OCI-LY7 (cell line): ENCODE data around the gene FOXD2. TPM values are rescaled to one million over a fixed set of nuclear protein-coding genes. Genes with fewer than 3 reads are reported as not detected.
A peak's percentile ranks its signal among the peaks of the same experiment; 100 is the strongest.

Experiments
- BruUV-seq: library from RNA; stranded (reverse); fragments of 400-500 nt; replicated peaks from 2 replicates; lab custom pipeline; 2021; lab: Mats Ljungman, UMichigan
- CTCF ChIA-PET: fragments of 300-600 bp; sonication (Branson Sonifier 250); formaldehyde crosslinking; loops from one replicate; lab custom pipeline; 2022; ENCODE audit warnings: antibody characterized with exemption; ENCODE audit not compliant: unreplicated experiment; lab: Charles Lee
- POLR2A ChIA-PET: fragments of 300-600 bp; sonication (Branson Sonifier 250); formaldehyde crosslinking; loops from one replicate; lab custom pipeline; 2022; ENCODE audit warnings: antibody characterized with exemption; lab: Charles Lee
- DNase-seq: peaks from one replicate; pipeline ENCODE4 v3.0.0-alpha.2; 2015; ENCODE audit warnings: low spot score
- H2AFZ ChIP-seq: fragments of 200-600 bp; sonication (generic), shearing (Covaris generic); 2 replicates; pipeline ENCODE4 v1.6.1; 2014; ENCODE audit warnings: mild to moderate bottlenecking, antibody characterized with exemption, low read length, moderate library complexity
- H3K27ac ChIP-seq: fragments of 200-600 bp; sonication (generic); 2 replicates; pipeline ENCODE4 v1.5.1; 2014; ENCODE audit warnings: mixed run types, low read depth, mild to moderate bottlenecking, moderate library complexity, low read length, inconsistent platforms; ENCODE audit not compliant: poor library complexity, severe bottlenecking
- H3K36me3 ChIP-seq: fragments of 200-600 bp; sonication (generic); 2 replicates; pipeline ENCODE4 v1.6.1; 2014; ENCODE audit warnings: mild to moderate bottlenecking, antibody characterized with exemption, low read length, moderate library complexity, mixed read lengths; ENCODE audit not compliant: insufficient read depth
- H3K4me1 ChIP-seq: fragments of 200-600 bp; sonication (generic); 2 replicates; pipeline ENCODE4 v1.5.1; 2014; ENCODE audit warnings: mild to moderate bottlenecking, low read length; ENCODE audit not compliant: insufficient read depth, poor library complexity, severe bottlenecking
- H3K4me2 ChIP-seq: fragments of 200-600 bp; sonication (generic); 2 replicates; pipeline ENCODE4 v1.6.1; 2014; ENCODE audit warnings: mild to moderate bottlenecking, low read length
- H3K4me3 ChIP-seq: fragments of 200-600 bp; sonication (generic); 2 replicates; pipeline ENCODE4 v1.5.1; 2014; ENCODE audit warnings: mild to moderate bottlenecking, low read depth, low read length; ENCODE audit not compliant: poor library complexity, severe bottlenecking
- H3K79me2 ChIP-seq: fragments of 200-600 bp; sonication (generic); 2 replicates; pipeline ENCODE4 v1.6.1; 2016; ENCODE audit warnings: low read depth, mild to moderate bottlenecking, low read length, moderate library complexity, mixed read lengths; ENCODE audit not compliant: insufficient read depth
- H3K9me2 ChIP-seq: fragments of 200-600 bp; sonication (generic); 2 replicates; pipeline ENCODE4 v1.6.1; 2016; ENCODE audit warnings: mild to moderate bottlenecking, low read length, mixed read lengths; ENCODE audit not compliant: insufficient read depth
- H3K9me3 ChIP-seq: fragments of 200-600 bp; sonication (generic); 2 replicates; pipeline ENCODE4 v1.6.1; 2014; ENCODE audit warnings: mild to moderate bottlenecking, mixed run types, low read length, mixed read lengths
- H4K20me1 ChIP-seq: fragments of 200-600 bp; sonication (generic); 2 replicates; pipeline ENCODE4 v1.6.1; 2014; ENCODE audit warnings: mild to moderate bottlenecking, antibody characterized with exemption, low read length, moderate library complexity, mixed read lengths; ENCODE audit not compliant: insufficient read depth
- EZH2phosphoT487 ChIP-seq: fragments of 200-600 bp; sonication (generic); IDR thresholded peaks from 2 replicates; pipeline ENCODE4 v1.6.1; 2018; ENCODE audit warnings: low read depth, borderline replicate concordance, mild to moderate bottlenecking, mixed run types, antibody characterized with exemption, low read length, moderate library complexity, mixed read lengths
- intact Hi-C: fragments of 100-400 bp; cut with micrococcal nuclease; formaldehyde crosslinking; loops from one replicate; pipeline ENCODE4 v1.10.0; 2022; ENCODE audit not compliant: unreplicated experiment
- total RNA-seq, 2 experiments: library from RNA; depleted of rRNA in 1 of 2; stranded (reverse); fragments of >200 nt in 1 of 2; shearing (Covaris generic) in 1 of 2; gene quantifications; 2 replicates each; pipeline ENCODE4 v1.2.3, GENCODE V29; 2014 to 2022
- TF ChIP-seq, protein P1 (sequence below): fragments of 200-600 bp; sonication (generic); conservative IDR thresholded peaks from 2 replicates; pipeline ENCODE4 v1.5.1; 2014; ENCODE audit warnings: mild to moderate bottlenecking, antibody characterized with exemption, low read length, moderate library complexity, mixed read lengths

FOXD2 gene
- total RNA-seq, 2 experiments from 2014 or later: 0.49 to 0.76 TPM

DNA sequence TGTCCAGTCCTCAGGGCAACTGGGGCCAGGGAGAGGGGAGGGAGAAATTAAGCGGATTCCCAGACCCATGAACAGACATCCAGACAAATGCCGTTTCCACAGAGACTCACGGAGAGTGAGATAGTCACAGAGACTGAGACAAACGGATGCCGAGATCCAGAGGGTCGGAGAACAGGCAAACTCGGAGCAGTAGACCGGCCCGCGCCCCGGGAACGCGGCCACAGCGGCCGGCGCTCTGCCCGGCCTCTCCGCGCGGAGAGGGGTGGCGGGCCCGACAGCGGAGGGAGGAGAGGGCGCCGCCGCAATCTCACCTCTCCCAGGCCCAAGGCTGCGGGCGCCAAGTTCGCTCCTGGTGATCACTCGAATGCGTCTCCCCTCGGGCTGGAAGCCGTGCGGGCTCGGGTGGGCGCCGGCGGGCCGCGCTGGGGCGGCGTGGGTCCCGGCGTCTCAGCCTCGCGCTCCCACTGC is 831 bp upstream of the FOXD2 start:
- intact Hi-C loops: loop anchor here (1.0 to 5.0 kb wide), 6 partner anchors 48 to 290 kb away; partner anchors contain the start of gene STIL
- POLR2A ChIA-PET: interaction anchor here (0.6 to 1.6 kb wide), 6 partner anchors 23 to 51 kb away, joined by 3 to 8 read pairs (median 4); no protein-coding TSS in a partner anchor
- TF ChIP-seq, protein P1, sequence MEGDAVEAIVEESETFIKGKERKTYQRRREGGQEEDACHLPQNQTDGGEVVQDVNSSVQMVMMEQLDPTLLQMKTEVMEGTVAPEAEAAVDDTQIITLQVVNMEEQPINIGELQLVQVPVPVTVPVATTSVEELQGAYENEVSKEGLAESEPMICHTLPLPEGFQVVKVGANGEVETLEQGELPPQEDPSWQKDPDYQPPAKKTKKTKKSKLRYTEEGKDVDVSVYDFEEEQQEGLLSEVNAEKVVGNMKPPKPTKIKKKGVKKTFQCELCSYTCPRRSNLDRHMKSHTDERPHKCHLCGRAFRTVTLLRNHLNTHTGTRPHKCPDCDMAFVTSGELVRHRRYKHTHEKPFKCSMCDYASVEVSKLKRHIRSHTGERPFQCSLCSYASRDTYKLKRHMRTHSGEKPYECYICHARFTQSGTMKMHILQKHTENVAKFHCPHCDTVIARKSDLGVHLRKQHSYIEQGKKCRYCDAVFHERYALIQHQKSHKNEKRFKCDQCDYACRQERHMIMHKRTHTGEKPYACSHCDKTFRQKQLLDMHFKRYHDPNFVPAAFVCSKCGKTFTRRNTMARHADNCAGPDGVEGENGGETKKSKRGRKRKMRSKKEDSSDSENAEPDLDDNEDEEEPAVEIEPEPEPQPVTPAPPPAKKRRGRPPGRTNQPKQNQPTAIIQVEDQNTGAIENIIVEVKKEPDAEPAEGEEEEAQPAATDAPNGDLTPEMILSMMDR: no peak
- TF ChIP-seq EZH2phosphoT487: no peak
- CTCF ChIA-PET: interaction anchor here (0.6 to 2.1 kb wide), 10 partner anchors 25 to 289 kb away, joined by 3 to 13 read pairs (median 4); no protein-coding TSS in a partner anchor
- H3K4me3 ChIP-seq: peak overlapping the region; percentile 92
- H3K79me2 ChIP-seq: peaks cover 13% of the 10 kb centered on the region; the same call in 1 of the 2 replicates
- BruUV-seq: no TSS peak
- DNase-seq: peak; percentile 47
- H4K20me1 ChIP-seq: peaks cover 7% of the 10 kb centered on the region; the same call in 1 of the 2 replicates
- peak overlapping the region; percentile 96 for H3K4me2 ChIP-seq
- H3K4me1 ChIP-seq: peaks cover 17% of the 10 kb centered on the region
- H3K9me3 ChIP-seq: no peaks in the 10 kb centered on the region
- peak overlapping the region; percentile 78 for H3K27ac ChIP-seq
- H3K9me2 ChIP-seq: no peaks in the 10 kb centered on the region
- H2AFZ ChIP-seq: peak overlapping the region; percentile 83
- peaks cover 35% of the 10 kb centered on the region for H3K36me3 ChIP-seq

DNA sequence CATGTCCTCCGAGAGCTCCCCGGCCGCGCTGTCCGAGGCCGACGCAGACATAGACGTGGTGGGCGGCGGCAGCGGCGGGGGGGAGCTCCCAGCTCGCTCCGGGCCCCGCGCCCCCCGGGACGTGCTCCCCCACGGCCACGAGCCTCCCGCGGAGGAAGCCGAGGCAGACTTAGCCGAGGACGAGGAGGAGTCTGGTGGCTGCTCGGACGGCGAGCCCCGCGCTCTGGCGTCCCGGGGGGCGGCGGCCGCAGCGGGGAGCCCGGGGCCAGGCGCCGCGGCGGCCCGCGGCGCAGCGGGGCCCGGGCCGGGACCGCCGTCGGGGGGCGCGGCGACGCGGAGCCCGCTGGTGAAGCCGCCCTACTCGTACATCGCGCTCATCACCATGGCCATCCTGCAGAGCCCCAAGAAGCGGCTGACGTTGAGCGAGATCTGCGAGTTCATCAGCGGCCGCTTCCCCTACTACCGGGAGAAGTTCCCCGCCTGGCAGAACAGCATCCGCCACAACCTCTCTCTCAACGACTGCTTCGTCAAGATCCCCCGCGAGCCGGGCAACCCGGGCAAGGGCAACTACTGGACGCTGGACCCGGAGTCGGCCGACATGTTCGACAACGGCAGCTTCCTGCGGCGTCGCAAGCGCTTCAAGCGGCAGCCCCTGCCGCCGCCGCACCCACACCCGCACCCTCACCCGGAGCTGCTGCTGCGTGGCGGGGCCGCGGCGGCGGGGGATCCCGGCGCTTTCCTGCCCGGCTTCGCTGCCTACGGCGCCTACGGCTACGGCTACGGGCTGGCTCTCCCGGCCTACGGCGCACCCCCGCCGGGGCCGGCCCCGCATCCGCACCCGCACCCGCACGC is 547 bp downstream of the FOXD2 start:
- ChIA-PET CTCF (interaction anchor here (0.6 to 2.1 kb wide), 15 partner anchors 15 to 1291 kb away, joined by 4 to 18 read pairs (median 6); no protein-coding TSS in a partner anchor), POLR2A (interaction anchor here (0.6 to 1.6 kb wide), 8 partner anchors 9 to 1105 kb away, joined by 3 to 8 read pairs (median 4); no protein-coding TSS in a partner anchor)
- Histone ChIP-seq H4K20me1 (peaks cover 7% of the 10 kb centered on the region; the same call in 1 of the 2 replicates), H3K9me2 (no peaks in the 10 kb centered on the region), H2AFZ (peak overlapping the region; percentile 65; the same call in 1 of the 2 replicates), H3K4me2 (peak overlapping the region; percentile 96), H3K4me1 (peaks cover 9% of the 10 kb centered on the region), H3K9me3 (no peaks in the 10 kb centered on the region), H3K79me2 (peaks cover 13% of the 10 kb centered on the region; the same call in 1 of the 2 replicates), H3K4me3 (peak overlapping the region; percentile 92), H3K27ac (peak overlapping the region; percentile 78), H3K36me3 (peaks cover 23% of the 10 kb centered on the region; the same call in 1 of the 2 replicates)
- no peak for DNase-seq
- no TSS peak for BruUV-seq
- intact Hi-C loops: loop anchor here (1.0 to 5.0 kb wide), 3 partner anchors 39 to 289 kb away; no protein-coding TSS in a partner anchor
- TF ChIP-seq EZH2phosphoT487: no peak
- TF ChIP-seq, protein P1: no peak
